ENCODE results near the gene TSPAN31. TPM values are rescaled to one million over a fixed set of nuclear protein-coding genes. Genes with fewer than 3 reads are reported as not detected.

The TSPAN31 gene
- total RNA-seq, 4 donors from 2014 or later, result 29.8 to 54.7 (median 36.8) TPM

GRCh38 chr12:57724003-57724935 is 20.6 kb upstream of the TSPAN31 start:
- no peak for DNase-seq (ENCODE audit: low spot score in 2 of 2)
- Histone ChIP-seq H3K9me3 (no peaks in the 10 kb centered on the region), H3K4me1 (peaks cover 27% of the 10 kb centered on the region), H3K27ac (no peak overlapping the region), H3K36me3 (peaks cover 29% of the 10 kb centered on the region), H3K27me3 (no peaks in the 10 kb centered on the region), H3K4me3 (no peak overlapping the region)
- WGBS, result 78% methylated on average over 8 of the region's 12 CpGs
- TF ChIP-seq EP300 (IDR thresholded peaks at IDR 0.05), result no peak
- no peak for TF ChIP-seq POLR2A (IDR thresholded peaks at IDR 0.05)
- TF ChIP-seq CTCF (IDR thresholded peaks at IDR 0.05), result no peak
- TF ChIP-seq POLR2AphosphoS5 (IDR thresholded peaks at IDR 0.05), result no peak

- TF ChIP-seq CTCF (IDR thresholded peaks at IDR 0.05) (no peak), POLR2AphosphoS5 (IDR thresholded peaks at IDR 0.05) (no peak)
- Histone ChIP-seq H3K27me3 (no peaks in the 10 kb centered on the region), H3K27ac (no peak overlapping the region), H3K4me1 (peaks cover 27% of the 10 kb centered on the region), H3K4me3 (peak overlapping the region; percentile 82), H3K9me3 (no peaks in the 10 kb centered on the region), H3K36me3 (peaks cover 20% of the 10 kb centered on the region)
- DNase-seq (ENCODE audit: low spot score in 2 of 2), result no peak
- 50% methylated on average over 11 of the region's 11 CpGs for WGBS
These were observed 19.7 kb upstream of the TSPAN31 start for GRCh38 chr12:57724936-57725740.

DNA sequence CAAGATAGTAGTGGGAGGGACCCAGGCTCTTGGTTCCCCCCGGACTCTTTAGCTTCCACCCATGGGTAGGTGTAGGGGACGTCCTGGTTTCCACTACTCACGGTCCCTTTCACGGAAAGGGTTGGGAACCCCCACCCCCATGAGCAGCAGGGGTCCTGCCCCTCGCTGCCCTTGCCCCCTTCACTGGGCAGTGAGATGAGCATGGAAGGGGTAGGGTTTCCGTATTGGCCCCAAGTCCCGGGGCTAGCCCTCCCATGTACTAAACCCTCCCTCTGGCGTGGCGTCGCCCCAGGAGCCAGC is 19.0 kb upstream of the TSPAN31 start:
- no peak for DNase-seq (ENCODE audit: low spot score in 2 of 2)
- Histone ChIP-seq H3K9me3 (no peaks in the 10 kb centered on the region), H3K27ac (no peak overlapping the region), H3K36me3 (peaks cover 13% of the 10 kb centered on the region), H3K27me3 (no peaks in the 10 kb centered on the region), H3K4me1 (peaks cover 27% of the 10 kb centered on the region), H3K4me3 (peak overlapping the region; percentile 82)
- no peak for TF ChIP-seq POLR2A (IDR thresholded peaks at IDR 0.05)
- TF ChIP-seq POLR2AphosphoS5 (IDR thresholded peaks at IDR 0.05), result no peak
- TF ChIP-seq CTCF (IDR thresholded peaks at IDR 0.05), result no peak
- no peak for TF ChIP-seq EP300 (IDR thresholded peaks at IDR 0.05)
- 14% methylated on average over 8 of the region's 10 CpGs for WGBS

GRCh38 chr12:57726151-57726883 is 18.5 kb upstream of the TSPAN31 start:
- DNase-seq (ENCODE audit: low spot score in 2 of 2), result peak; percentile 90 to 92
- H3K36me3 ChIP-seq, result peaks cover 8% of the 10 kb centered on the region
- WGBS, result 13% methylated on average over 16 of the region's 79 CpGs
- TF ChIP-seq CTCF (IDR thresholded peaks at IDR 0.05) (peak; percentile 41 to 86), POLR2AphosphoS5 (IDR thresholded peaks at IDR 0.05) (no peak), POLR2A (IDR thresholded peaks at IDR 0.05) (no peak), EP300 (IDR thresholded peaks at IDR 0.05) (no peak)
- no peaks in the 10 kb centered on the region for H3K9me3 ChIP-seq
- peak overlapping the region; percentile 82 for H3K4me3 ChIP-seq
- no peaks in the 10 kb centered on the region for H3K27me3 ChIP-seq
- H3K4me1 ChIP-seq, result peaks cover 27% of the 10 kb centered on the region
- H3K27ac ChIP-seq, result peak overlapping the region; percentile 66

Data from suprapubic skin (tissue), 4 donors.